ENCODE results near the gene BCL2L13. TPM values are rescaled to one million over a fixed set of nuclear protein-coding genes. Genes with fewer than 3 reads are reported as not detected.

Gene BCL2L13
- total RNA-seq, 1 donor from 2014 or later: 34.6 TPM

DNA sequence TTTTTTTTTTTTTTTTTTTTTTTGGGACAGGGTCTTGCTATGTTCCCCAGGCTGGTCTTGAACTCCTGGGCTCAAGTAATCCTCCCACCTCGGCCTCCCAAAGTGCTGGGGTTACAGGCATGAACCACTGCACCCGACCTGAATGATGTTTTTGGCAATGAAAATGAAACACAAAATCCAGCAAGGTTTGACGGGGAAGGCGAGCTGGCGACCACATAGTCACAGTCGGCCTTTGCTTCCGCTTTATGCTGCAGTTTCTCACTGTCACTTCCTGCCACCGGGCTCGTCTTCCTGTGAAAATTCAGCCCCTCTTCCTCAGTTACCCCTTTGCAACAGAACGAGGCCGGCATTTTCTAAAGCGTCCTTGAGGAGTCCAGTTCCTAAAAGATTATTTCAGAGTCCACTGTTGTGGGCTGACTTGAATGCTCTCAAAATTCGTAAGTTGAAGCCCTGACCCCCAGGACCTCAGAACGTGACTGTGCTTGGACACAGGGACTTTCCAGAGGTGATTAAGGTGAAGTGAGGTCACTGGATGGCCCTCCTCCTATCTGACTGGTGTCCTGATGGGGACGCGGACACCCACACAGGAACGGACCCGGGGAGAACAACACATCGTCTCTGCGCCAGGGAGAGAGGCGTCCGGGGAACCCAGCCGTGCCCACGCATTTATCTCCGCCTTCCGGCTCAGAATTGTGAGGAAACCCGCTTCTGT lies 138.6 kb downstream of the BCL2L13 start:
- peak overlapping the region; percentile 97 for H3K27ac Mint-ChIP-seq
- intact Hi-C loops (cut with micrococcal nuclease): loop anchor here (1.0 to 10.0 kb wide), 5 partner anchors 10 to 560 kb away; partner anchors contain the start of genes ADA2, BCL2L13 and PEX26
- H3K27me3 Mint-ChIP-seq (ENCODE audit: insufficient read depth): peaks cover 9% of the 10 kb centered on the region
- H3K4me3 Mint-ChIP-seq: peak overlapping the region; percentile 90
- no peaks in the 10 kb centered on the region for H3K9me3 Mint-ChIP-seq
- peaks cover 74% of the 10 kb centered on the region for H3K4me1 Mint-ChIP-seq (ENCODE audit: low read depth)
- peaks cover 2% of the 10 kb centered on the region for H3K36me3 Mint-ChIP-seq (ENCODE audit: low read depth)
- DNase-seq (ENCODE audit: low spot score): peak; percentile 71

DNA sequence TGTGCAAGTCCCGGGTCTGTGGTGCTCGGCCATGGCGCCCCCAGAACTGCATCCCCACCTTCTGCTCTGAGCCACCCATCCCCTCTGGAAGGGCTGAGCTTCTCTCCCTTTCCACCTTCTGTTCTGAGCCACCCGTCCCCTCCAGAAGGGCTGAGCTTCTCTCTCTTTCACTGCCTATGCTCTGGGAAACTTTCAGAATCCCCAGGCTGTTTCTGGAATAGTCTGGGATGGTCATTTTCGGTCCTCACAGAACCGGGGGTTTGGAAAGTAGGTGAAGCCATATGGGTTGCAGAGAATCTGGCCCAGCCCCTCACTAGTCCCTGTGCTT lies 139.1 kb downstream of the BCL2L13 start:
- intact Hi-C loops (cut with micrococcal nuclease): loop anchor here (1.0 to 10.0 kb wide), 5 partner anchors 10 to 560 kb away; partner anchors contain the start of genes ADA2, BCL2L13 and PEX26
- Mint-ChIP-seq H3K4me1 (ENCODE audit: low read depth) (peaks cover 76% of the 10 kb centered on the region), H3K27me3 (ENCODE audit: insufficient read depth) (peaks cover 7% of the 10 kb centered on the region), H3K4me3 (peak overlapping the region; percentile 90), H3K9me3 (no peaks in the 10 kb centered on the region), H3K36me3 (ENCODE audit: low read depth) (peaks cover 2% of the 10 kb centered on the region), H3K27ac (peak overlapping the region; percentile 97)
- DNase-seq (ENCODE audit: low spot score): no peak

DNA sequence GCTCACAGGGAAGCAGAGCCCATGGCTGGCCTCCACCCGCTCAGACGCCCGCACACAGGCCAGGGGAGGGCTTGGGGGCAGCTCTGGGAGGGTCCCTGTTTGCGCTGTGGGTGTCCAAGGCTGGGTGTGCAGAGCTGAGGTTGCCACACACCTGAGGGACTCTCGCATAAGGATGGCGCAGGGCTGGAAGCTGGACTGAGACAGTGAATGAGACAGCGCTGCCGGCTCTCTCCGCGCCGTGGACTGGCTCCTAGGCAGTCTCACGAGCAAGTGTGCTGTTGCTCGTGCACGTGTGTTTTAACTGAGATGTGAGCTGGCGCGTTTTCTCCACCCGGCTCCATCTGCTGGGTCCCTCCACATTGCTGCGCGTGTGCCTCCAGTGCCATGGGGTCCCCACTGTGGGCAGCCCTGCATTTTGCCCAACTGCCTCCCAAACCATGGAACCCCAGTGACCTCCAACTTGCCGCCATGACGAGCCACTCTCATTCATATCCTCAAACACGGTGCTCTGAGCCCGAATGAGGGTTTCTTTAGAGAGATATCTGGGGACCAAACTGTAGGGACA lies 139.9 kb downstream of the BCL2L13 start:
- Mint-ChIP-seq H3K4me1 (ENCODE audit: low read depth) (peaks cover 73% of the 10 kb centered on the region), H3K27me3 (ENCODE audit: insufficient read depth) (peaks cover 5% of the 10 kb centered on the region), H3K27ac (peak overlapping the region; percentile 49), H3K4me3 (peak overlapping the region; percentile 43), H3K9me3 (no peaks in the 10 kb centered on the region), H3K36me3 (ENCODE audit: low read depth) (peaks cover 2% of the 10 kb centered on the region)
- DNase-seq (ENCODE audit: low spot score): no peak
- intact Hi-C loops (cut with micrococcal nuclease): loop anchor here (5.0 to 10.0 kb wide), 2 partner anchors 474 to 561 kb away; partner anchors contain the start of gene ADA2

DNA sequence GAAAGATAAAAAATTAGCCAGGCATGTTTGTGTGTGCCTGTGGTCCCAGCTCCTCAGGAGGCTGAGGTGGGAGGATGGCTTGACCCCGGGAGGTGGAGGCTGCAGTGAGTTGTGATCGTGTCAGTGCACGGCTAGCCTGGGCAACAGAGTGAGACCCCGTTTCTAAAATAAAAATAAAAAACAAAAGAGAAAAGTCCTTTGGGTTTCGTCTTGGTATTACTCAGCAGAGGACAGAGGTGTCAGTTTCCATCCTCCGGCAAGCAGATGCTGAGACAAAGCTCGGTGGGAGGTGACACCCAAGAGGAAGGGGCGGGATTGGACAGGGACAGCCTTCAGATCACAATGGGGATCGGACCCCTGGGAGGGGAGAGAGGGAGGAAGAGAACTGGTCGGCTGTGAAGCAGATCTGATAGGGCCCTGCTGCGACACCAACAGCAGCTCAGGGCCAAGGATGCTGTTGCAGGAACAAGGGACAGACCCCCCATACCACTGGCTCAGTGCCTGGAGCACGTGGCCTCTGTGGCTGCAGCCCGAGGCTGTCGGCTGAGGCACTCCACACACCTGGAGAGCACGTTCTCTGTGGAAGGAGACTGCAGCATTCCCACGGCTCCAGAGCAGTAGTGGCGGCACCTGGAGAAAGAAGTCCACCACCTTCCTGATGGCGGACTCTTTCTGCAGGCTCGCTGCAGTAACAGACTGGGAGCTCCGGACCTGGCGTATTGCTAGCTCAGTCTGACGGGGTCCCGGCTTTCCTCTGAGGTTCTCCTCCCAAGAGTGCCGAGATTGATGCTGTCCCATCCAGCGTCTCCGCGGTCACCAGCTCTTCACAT lies 140.9 kb downstream of the BCL2L13 start:
- intact Hi-C loops (cut with micrococcal nuclease): loop anchor here (2.0 to 10.0 kb wide), 3 partner anchors 45 to 562 kb away; partner anchors contain the start of gene ADA2
- peak overlapping the region; percentile 82 for H3K27ac Mint-ChIP-seq
- no peak for DNase-seq (ENCODE audit: low spot score)
- H3K9me3 Mint-ChIP-seq: no peaks in the 10 kb centered on the region
- peaks cover 2% of the 10 kb centered on the region for H3K36me3 Mint-ChIP-seq (ENCODE audit: low read depth)
- H3K4me1 Mint-ChIP-seq (ENCODE audit: low read depth): peaks cover 72% of the 10 kb centered on the region
- H3K4me3 Mint-ChIP-seq: peak overlapping the region; percentile 43
- peaks cover 4% of the 10 kb centered on the region for H3K27me3 Mint-ChIP-seq (ENCODE audit: insufficient read depth)

DNA sequence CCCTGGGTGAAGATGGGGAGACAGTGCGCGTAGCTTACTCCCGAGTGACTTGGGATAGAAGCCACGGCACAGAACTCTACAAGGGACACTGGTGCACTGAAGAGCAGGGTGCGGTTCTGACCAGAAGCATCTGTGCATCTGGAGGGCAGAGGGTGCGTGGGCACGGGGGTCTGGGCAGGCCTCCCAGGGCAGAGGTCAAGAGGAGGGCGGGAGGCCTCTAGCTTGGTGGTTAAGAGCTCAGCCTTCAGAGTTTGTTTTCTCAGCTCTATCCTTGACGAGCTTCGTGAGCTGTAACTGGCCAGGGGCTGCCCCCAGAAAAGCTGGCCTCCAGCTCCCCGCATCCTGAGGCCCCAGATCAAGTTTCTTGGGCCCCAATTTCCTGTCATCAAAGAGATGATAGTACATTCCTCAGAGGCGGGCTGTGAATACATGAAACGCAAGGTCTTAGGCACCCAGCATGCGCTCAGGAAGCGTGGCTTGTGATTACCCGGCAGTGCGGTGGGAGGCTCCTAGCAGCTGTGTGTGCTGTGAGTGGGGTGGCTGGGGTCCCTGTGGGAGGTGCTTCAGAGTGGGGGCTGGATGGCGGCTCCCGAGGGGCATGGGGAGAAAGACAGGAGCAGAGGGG lies 141.7 kb downstream of the BCL2L13 start:
- Mint-ChIP-seq H3K4me1 (ENCODE audit: low read depth) (peaks cover 67% of the 10 kb centered on the region), H3K27me3 (ENCODE audit: insufficient read depth) (peaks cover 4% of the 10 kb centered on the region), H3K4me3 (peak overlapping the region; percentile 45), H3K36me3 (ENCODE audit: low read depth) (peaks cover 2% of the 10 kb centered on the region), H3K27ac (no peak overlapping the region), H3K9me3 (no peaks in the 10 kb centered on the region)
- no peak for DNase-seq (ENCODE audit: low spot score)
- intact Hi-C loops (cut with micrococcal nuclease): loop anchor here (2.0 kb wide), 1 partner anchor 45 kb away; no protein-coding TSS in a partner anchor

Other genes starting within 250 kb of the BCL2L13 start
- gene SLC25A18, start 75.3 kb upstream of the BCL2L13 start, total RNA-seq: not detected in 2 replicates
- gene ATP6V1E1, start 10.0 kb upstream of the BCL2L13 start, total RNA-seq: 120 and 128 TPM in 2 replicates
- 15.4 and 17.9 TPM in 2 replicates for gene BID, start 135.7 kb downstream of the BCL2L13 start, total RNA-seq

Data from activated T-helper 1 cell treated with anti-CD3 and anti-CD28 coated beads, Interleukin-12 subunit alpha, Interleukin-12 subunit beta, Interleukin-2, Interleukin-4 antibody, amounts not matched to agents 30 ng/mL and 10 ng/mL and 1 ng/mL, durations not matched to agents 14 hours and 24 hours and 36 hours (primary cell).